NCI-H510A (cell line): Measurements from ENCODE around the gene FAM124B.

Experiments
- DNase-seq: peaks from one replicate; lab custom pipeline; 2025; lab: John Stamatoyannopoulos, UW

The FAM124B gene

DNA sequence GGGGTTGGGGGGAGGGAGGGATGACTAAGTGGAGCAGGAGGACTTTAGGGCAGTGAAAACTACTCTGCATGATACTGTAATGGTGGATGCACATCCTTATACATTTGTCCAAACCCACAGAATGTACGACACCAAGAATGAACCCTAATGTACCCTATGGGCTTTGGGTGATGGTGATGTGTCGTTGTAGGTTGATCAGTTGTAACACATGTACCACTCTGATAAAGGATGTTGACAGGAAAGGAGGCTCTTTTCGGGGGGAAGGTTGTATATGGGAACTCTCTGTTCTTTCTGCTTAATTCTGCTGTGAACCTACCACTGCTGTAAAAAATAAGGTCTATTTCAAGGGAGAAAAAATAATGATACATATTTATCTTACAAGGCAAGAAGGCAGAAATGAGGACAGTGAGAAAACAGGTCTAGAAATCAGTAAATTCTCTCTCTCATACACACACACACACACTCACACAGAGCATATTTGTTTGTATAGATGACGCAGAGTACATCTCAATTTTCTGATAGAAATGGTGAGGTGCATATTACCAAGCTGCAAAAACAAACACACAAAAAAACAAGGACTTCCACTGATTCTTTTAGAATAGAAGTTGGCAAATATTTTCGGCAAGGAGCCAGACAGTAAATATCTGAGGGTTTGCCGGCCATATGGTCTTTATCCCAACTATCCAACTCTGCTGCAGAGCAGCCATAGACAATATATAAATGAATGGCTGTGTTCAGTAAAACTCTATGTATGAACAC lies 20.2 kb downstream of the FAM124B start:
- DNase-seq = no peak

DNA sequence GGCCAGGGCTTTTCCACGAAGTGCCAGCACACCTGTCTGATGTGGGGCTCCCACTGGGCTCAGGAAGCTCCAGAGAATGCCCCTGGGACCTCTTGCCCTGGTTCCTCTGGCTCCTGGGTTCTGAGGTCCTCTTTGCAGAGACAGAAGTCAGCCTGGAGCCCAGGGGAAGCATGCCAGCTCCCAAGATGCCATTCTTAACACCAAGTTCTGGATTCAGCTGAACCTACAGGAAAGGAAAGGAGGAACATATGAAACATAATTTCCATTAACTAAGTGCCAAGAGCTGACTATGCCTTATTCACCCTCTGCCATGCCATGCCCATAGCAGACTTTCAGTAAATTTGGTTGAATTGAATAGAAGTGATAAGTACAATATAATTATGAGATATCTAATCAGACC lies 21.9 kb downstream of the FAM124B start:
- no peak for DNase-seq

DNA sequence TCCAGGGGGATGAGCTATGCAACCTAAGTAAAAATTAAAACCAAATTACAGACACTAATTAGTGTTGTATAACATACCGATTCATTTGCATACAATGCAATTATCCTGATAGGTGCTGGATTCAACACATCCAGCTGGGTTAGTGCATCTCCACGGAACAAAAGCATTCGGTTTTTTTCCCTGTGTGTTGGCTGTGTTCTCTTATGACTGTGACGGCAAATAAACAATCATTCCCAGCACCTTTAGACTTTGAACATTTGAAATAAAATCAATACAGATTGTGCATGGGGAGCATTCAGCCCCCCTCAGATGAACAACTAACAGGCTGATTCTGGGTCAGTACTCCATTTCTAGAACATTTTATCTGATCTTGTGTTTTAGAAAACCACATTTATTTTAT lies 22.7 kb downstream of the FAM124B start:
- DNase-seq = no peak

DNA sequence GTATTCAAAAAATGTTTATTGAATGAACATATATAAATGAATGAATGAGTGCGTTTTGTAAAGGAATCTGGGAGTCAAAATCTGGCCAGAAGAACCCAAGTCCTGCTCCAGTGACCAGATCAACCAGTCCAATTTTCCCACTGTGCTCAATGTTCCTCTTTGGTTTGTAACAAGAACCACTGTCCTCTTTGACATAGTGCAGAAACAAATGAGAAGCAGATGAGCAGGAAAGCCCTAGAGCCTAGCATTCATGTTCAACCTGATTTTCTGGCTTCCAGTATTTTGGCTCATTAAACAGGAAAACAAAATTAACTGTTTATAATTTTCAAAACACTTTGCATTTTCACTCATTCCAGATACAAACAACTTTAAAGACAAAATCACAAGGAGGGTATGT lies 23.2 kb downstream of the FAM124B start:
- no peak for DNase-seq

DNA sequence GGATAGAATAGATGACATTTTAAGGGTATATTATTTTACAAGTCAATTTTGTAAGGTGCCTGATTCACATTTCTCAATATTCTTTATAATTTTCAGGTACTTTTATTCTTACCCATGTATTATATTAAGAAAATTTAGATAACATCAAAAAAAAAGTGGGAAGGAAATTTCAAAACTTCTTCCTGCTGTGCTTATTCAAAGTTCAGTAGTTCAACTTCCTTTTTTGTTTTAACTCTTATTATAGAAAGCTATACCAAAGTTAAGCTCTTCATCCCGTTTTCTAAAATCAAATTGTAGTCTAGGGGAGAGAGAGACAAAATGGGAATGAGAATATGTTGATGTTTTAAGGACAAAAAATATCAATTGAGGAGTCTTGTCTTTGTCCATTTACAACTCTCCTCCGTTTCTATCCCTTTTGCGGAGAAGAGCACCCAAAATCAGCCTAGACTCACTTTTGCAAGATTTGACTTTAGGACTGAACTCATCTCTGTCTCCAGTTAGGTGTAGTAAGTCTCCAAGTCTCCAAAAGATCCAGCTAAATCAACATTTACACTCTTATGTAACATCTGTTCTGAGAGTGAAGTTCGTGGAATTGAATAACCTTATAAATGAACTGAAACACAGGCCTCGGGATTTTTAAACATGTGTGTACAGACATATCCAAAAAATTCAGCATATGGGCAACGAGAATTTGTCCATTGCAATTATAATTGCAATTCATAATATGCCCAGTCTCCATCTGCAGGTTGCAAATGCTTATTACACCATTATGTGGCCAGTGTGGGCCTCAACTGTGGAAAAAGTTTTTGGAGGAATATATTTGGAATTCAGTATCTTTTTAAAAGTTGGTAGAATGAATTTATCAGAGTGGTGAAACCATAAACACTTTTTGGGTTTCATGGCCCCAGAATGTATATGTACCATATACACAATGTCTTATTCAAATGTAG lies 23.9 kb downstream of the FAM124B start:
- no peak for DNase-seq

DNA sequence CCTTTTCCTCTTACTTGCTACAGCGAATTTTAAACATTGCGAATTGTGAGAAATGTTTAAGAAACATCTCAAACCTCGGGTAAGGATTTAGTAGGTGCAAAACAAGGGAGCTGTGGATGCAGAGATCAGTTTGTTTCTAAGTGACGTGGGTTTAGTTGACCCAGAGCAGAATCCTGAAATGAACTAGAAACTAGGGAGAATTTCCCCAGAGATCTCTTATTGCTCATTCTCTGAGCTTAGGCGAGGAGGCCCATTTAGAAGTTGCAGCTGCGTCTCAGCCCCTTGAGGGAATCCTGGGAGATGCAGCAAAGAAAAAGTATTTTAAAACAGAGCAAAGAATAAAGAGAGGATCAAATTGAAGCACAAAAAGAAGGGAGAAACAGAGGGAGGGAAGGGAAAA lies 29.3 kb downstream of the FAM124B start:
- DNase-seq = no peak

DNA sequence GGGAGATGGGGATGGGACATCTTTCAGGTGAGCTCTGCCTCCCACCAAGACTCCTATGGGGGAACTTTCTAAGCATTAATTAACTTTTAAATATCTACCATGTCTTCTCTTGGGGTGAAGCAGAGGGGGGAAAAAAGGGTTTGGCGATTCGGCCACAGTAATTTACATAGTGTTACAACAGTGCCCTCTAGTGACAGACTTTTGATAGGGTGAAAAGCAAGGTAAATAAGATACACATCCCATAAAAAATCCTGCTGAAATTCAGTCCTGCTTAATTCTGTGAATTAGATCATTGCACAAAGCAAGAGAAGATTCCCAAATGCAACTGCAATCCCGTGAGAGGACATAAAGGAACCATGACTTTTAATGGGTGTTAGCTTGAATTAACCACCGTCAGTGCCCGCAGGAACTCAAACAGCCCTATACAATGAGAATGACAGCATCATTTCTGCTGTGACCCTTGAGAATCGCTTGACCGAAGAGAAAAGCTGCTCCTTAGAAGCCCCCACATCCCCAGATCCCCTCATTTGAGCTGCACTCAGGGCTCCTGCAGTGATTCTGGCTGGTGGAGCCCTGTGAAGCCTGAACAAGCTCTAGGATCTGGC lies 32.8 kb downstream of the FAM124B start:
- DNase-seq = no peak

DNA sequence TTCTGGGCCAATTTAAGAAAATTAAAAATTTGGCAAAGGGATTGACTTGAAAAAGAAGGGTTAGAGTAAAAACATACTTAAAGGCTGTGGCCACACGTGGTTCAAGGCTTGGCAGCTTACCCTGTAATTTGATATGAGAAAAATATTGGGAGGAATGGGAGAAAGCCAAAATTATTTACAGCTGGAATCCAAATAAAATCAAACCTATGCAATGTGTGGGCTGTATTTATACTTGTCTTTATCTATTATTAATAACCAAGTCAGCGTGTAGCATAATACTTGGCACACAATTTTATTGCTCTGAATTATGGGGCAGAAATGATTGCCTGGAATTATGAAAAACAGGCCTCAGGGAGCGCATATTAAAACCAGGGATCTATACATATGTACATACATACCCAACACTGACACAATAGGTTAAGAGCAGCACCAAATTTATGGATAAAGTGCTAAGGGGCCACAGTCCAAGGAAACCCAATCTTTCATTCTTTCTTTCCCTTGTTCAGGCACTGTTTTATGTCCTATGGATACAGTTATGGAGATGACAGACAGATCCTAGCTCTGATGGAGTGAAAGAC lies 35.6 kb downstream of the FAM124B start:
- no peak for DNase-seq

DNA sequence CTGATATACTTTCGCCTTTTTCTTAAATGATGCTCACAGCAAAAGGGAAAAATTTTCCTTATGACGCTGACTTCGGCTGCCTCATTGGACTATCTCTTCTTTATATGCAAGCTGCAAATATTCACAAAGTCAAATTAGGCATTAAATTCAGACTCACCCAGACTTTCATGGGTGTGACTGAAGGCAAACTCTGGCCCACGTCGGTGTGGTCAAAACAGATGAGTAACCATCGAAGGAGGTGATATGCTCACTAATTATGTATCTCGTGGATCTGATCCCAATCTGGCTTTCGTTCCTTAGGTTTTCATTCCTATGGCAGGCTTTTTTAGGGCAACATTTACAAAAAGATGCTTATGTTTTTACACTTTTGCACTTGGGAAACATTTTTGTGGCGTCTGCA lies 36.6 kb downstream of the FAM124B start:
- DNase-seq = no peak

DNA sequence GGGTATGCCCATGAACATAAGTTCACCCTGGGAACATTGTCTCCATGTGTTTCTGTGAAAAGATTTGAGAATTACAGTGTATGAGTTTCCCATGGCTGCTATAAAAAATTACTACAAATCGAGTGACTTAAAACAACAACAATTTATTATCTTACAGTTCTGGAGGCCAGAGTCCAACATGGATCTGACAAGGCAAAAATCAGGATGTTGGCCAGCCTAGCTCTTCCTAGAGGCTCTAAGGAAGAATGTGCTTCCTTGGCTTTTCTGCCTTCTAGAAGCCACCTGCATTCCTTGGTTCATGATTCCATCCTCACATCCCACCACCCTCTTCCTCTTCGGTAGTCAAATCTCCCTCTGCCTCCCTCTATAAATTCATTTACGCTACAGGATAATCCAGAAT lies 38.6 kb downstream of the FAM124B start:
- no peak for DNase-seq

DNA sequence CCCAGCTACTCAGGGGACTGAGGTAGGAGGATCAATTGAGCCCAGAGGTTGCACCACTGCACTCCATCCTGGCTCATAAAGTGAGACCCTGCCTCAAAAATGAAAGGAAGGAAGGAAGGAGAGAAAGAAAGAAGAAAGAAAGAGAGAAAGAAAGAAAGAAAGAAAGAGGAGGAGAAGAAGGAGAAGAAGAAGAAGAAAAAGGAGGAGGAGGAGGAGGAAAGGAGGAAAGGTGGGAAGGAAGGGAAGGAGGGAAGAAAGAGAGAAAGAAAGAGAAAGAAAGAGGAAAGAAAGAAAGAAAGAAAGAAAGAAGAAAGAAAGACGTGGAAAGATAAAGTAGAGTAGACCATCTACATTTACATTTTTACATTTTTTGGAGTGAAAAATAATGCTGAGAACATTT lies 39.8 kb downstream of the FAM124B start:
- no peak for DNase-seq

DNA sequence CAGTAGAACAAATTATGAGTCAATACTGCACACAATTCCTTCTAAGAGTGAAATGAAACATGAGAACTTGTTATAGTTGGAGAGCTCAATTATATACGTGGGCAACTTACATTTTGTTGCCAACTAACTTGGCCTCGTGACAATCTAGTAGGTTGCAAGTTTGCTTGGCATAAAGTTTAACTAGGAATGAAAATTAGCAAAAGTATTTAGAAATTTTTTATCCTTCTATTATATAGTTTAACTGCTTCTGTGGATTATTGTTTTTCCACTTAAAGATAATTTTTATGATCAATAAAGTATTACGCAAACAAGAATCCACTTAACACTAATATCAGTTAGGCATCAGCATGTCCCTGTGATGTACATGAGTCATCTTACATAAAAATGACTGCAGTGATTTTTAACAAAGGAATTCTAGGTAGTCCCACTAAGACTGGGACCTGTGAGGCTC lies 41.1 kb downstream of the FAM124B start:
- no peak for DNase-seq

DNA sequence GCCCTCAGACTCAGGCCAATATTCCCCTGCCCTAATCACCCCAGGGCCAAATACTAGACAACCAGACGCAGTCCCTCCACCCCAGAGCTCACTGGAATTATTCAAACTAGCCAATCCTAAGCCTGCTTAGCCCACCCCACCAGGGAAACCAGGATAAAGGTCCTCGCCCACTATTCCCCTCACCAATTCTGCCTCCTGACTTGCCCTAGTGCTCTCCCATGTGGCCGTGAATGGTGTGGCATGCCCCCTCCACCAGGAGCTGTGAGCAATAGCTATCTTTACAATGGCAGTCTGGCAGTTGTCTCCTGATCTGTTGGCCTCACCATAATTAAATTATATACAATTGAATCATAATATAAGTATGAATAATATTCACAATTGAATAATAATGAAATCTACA lies 42.3 kb downstream of the FAM124B start:
- no peak for DNase-seq

DNA sequence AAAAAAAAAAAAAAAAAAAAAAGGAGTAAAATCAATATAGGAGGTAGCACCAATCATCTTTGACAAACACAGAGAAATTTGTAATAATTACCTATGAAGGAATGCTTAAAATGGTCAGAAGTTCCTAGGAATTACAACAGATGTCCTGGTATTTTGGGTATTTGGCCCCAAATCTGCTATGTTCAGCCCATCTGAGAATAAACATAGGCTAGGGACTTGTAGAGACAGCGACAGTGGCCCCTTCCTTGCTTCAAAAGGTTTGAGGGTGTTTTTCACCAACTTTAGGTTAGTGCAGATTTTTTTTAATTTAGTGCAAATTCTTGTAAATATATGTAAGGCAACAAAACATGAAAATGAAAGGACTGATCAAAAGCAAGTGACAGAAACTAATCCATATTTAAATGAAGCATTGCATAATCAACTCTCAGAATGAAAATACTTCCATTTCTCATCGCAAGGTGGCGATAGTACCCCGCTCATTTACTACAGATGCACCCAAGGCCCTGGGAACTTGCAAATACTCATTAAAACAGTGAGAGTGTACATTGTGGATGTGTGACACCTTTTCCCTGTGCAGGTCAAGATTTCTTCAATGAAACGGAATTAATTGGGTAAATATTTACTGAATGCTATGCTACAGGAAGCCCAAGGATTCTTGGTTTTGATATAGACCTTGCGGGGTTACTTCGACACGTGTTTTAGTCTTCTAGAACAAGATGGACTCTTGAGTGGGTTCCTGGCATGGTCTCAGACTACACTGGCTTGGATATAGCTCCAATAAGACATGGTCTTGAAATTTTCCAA lies 44.6 kb downstream of the FAM124B start:
- DNase-seq = peak; percentile 19

DNA sequence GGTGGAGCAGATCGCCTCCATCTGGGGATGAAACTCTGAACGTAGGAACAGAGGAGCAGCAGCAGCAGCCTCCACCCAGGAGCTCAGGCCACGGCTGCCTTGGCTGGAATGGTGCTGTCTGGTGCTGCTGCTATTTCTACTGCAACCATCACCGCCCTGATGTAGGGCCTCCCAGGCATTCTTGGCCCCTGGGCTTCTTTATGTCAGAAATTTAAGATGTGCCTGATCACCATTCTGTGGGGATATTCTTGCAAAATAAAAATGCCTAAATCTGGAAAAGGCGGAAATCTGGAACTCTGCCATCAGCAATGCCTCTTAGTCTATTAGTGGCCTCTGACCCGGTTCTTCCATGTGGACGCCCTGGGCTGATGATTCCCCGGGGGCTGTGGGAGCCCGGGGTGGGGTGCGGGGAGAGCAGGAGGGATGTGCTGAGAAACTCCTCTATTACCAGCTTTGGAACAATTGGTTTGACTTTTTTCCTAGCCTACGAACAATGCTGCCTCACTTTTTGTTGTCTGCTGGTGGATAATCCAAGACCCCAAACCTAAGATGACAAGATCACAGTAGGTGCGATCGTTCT lies 47.2 kb downstream of the FAM124B start:
- no peak for DNase-seq

DNA sequence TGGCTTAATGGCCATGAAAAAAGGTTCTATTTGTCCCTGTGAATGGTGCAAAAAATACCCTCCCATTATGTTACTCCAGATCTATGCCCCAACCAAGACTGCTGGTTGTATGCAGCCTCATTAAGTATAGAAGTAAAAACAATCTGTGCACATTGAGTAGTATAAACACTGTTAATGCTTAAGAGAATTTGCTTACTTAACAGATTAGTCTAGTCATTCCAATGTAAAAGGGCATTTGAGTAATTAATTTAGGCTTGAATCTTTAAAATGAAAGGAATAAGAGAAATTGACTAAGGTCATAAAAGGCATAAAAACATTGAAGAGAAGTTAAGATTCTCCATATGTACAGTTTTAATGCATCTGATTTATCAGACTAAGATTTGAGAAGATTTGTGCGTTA lies 51.2 kb downstream of the FAM124B start:
- DNase-seq = no peak

DNA sequence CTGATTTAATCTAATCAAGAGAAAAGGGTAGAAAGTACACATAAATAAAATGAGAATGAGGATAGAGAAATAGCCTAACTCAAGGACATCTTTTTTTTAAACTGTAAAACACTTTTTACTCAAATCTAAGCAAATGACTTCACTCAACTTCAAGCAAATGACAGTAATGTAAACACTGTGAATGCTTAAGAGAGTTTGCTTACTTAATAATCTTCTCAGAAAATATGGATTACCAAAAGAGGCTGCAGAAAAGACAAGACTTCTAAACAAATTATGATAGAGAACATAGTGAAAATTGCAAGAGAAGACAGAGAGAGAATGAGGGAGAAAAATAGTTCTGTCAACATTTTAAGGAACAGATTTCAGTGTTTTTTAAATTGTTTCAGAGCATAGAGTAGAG lies 52.5 kb downstream of the FAM124B start:
- DNase-seq = no peak

DNA sequence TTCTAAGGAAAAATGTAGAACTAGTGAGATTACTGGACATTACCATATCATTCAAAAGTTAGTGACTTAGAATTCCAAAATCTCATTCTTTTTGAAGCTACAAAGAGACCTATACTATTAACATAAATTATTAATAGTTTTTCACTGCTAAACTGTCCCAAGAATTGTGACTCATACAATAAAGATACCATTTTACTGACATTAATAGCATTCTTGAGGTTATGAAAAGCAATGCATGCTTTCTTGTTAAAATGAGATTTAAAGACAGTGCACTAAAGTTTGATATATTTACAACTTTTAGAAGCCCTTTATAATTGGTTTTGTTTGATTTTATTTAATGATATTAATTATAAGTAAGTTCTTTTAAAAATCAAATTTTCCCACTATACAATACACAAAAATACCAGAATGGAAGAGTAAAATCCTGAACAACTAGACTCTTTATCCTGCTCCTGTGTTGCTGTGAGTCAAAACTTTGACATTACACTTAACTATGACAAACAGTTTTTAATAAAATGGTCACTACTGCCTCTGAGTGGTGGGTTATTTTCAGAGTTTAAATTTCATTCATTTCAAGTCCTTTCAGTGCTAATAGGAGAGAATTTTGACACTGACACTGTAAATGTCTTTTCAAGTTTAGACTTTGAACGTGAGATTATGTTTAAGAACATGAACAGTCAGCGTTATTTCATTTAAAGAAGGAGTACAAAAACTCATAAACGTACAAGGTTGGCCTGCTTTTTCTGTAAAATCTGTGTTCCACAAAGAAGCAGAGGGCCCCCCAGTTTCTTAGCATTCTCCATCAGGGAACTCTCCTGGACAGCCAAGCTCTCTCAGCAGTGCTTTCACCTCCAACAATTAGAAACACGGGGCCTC lies 54.5 kb downstream of the FAM124B start:
- no peak for DNase-seq

DNA sequence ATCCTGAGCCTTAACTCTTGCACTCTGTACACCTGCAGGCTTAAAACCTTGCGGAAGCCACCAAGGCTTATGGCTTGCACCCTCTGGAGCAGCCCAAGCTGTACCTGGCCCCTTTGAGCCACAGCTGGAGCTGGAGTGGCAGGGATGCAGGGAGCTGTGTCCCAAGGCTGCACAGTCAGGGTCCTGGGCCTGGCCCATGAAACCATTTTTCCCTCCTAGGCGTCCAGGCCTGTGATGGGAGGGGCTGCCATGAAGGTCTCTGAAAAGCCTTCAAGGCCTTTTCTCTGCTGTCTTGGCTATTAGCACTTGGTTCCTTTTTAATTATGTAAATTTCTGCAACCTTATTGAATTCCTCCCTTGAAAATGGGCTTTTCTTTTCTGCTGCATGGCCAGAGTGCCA lies 56.4 kb downstream of the FAM124B start:
- no peak for DNase-seq

DNA sequence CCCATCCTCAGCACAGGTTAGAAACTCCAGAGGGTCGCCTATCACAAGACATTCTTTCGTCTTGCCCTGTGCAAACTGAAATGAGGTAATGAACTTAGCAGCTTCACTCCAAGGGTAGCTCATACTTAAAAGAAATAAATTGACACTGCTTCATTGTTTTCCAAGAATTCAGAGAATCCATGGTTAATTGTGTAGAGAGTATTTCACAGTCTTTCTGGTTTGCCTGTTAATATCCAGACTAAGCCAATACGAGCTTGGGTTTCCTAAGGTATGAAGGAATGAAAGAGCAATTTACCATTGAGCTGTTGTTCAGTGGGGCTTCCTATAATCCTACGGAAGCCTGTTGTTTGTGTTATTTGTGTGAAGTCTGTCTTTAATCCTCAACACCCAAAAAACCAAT lies 58.7 kb downstream of the FAM124B start:
- no peak for DNase-seq
